Measurements from ENCODE around the gene NDUFV3.

DNA sequence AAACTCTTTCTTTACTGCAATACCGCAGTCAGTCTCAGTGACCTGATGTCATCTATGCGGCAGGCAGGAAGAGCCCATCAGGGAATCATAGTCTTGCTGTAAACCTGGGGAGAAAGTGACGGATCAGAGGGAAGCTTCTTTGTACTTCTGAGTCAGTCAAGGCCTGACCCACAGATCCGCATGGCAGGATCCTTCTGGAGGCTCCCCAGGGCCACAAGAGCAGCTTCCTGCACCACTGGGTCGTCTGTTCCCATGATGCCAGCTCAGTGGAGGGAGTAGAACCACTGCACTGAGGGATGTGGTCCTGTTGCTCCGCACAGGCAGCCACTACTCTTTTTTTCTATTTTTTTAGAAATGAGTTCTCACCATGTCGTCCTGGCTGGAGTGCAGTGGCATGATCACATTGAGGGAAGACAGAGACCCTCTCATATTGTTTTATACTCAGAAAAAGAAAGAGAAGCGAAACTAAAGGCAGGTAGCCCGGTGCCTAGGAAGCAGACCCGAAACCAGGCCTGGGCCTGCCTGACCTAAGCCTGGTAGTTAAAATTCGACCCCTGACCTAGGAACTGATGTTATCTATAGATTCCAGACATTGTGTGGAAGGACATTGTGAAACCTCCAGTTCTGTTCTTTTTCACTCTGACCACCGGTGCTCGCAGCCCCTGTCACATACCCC is 38.6 kb downstream of the NDUFV3 start:
- TF ChIP-seq YY1 (IDR thresholded peaks at IDR 0.05; ENCODE audit: low read depth) = no peak
- TF ChIP-seq, protein P1, sequence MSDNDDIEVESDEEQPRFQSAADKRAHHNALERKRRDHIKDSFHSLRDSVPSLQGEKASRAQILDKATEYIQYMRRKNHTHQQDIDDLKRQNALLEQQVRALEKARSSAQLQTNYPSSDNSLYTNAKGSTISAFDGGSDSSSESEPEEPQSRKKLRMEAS (IDR thresholded peaks at IDR 0.05) = no peak
- TF ChIP-seq NFIC (IDR thresholded peaks at IDR 0.05) = no peak
- TF ChIP-seq RAD21 (IDR thresholded peaks at IDR 0.05; ENCODE audit: low read depth) = no peak
- no peak for TF ChIP-seq CREB1 (IDR thresholded peaks at IDR 0.05; ENCODE audit: low read depth)
- no peak for TF ChIP-seq TAF1 (IDR thresholded peaks at IDR 0.05; ENCODE audit: low read depth)
- TF ChIP-seq EP300 (IDR thresholded peaks at IDR 0.05; ENCODE audit: borderline replicate concordance) = no peak
- no peak for TF ChIP-seq TEAD4 (IDR thresholded peaks at IDR 0.05)
- no peak for TF ChIP-seq EGR1 (IDR thresholded peaks at IDR 0.05)
- TF ChIP-seq, protein P2, sequence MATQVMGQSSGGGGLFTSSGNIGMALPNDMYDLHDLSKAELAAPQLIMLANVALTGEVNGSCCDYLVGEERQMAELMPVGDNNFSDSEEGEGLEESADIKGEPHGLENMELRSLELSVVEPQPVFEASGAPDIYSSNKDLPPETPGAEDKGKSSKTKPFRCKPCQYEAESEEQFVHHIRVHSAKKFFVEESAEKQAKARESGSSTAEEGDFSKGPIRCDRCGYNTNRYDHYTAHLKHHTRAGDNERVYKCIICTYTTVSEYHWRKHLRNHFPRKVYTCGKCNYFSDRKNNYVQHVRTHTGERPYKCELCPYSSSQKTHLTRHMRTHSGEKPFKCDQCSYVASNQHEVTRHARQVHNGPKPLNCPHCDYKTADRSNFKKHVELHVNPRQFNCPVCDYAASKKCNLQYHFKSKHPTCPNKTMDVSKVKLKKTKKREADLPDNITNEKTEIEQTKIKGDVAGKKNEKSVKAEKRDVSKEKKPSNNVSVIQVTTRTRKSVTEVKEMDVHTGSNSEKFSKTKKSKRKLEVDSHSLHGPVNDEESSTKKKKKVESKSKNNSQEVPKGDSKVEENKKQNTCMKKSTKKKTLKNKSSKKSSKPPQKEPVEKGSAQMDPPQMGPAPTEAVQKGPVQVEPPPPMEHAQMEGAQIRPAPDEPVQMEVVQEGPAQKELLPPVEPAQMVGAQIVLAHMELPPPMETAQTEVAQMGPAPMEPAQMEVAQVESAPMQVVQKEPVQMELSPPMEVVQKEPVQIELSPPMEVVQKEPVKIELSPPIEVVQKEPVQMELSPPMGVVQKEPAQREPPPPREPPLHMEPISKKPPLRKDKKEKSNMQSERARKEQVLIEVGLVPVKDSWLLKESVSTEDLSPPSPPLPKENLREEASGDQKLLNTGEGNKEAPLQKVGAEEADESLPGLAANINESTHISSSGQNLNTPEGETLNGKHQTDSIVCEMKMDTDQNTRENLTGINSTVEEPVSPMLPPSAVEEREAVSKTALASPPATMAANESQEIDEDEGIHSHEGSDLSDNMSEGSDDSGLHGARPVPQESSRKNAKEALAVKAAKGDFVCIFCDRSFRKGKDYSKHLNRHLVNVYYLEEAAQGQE (IDR thresholded peaks at IDR 0.05; ENCODE audit: low read depth) = no peak
- no peak for TF ChIP-seq CEBPB (IDR thresholded peaks at IDR 0.05)
- TF ChIP-seq ZBTB7A (IDR thresholded peaks at IDR 0.05; ENCODE audit: low read depth) = no peak
